H1 (cell line): ENCODE data around the gene PHLPP1. TPM values are rescaled to one million over a fixed set of nuclear protein-coding genes. Genes with fewer than 3 reads are reported as not detected.

ENCODE experiments used
- CREB1 ChIP-seq: IDR thresholded peaks from 2 replicates; pipeline ENCODE4 v1.6.1; 2012; ENCODE audit warnings: inconsistent platforms
- HDAC2 ChIP-seq, 2 experiments: fragments of 300-600 bp in 1 of 2; sonication (generic) in 1 of 2; IDR thresholded peaks; 2 replicates each; pipeline ENCODE4 v1.6.1; 2011 to 2012; ENCODE audit warnings: low read depth in 2 of 2, low read length in 2 of 2, mild to moderate bottlenecking in 2 of 2, moderate library complexity in 2 of 2, borderline replicate concordance in 1 of 2, inconsistent platforms in 1 of 2
- JUND ChIP-seq: IDR thresholded peaks from 2 replicates; pipeline ENCODE4 v1.6.1; 2011; ENCODE audit warnings: mild to moderate bottlenecking, improper control_type of control experiment, low read length
- KDM4A ChIP-seq: IDR thresholded peaks from one replicate; pipeline ENCODE4 v1.7.1; 2012; ENCODE audit warnings: low read depth, mild to moderate bottlenecking, moderate library complexity, low read length, inconsistent platforms; ENCODE audit not compliant: severe bottlenecking
- SIRT6 ChIP-seq: IDR thresholded peaks from one replicate; pipeline ENCODE4 v1.7.1; 2012; ENCODE audit warnings: low read length, inconsistent platforms
- SIX5 ChIP-seq: IDR thresholded peaks from 2 replicates; pipeline ENCODE4 v1.6.1; 2011; ENCODE audit warnings: mild to moderate bottlenecking, low read depth, low read length
- TAF7 ChIP-seq: optimal IDR thresholded peaks from 2 replicates; pipeline ENCODE3; 2011; ENCODE audit warnings: low read depth, mild to moderate bottlenecking, inconsistent platforms, low read length, moderate library complexity, borderline replicate concordance
- polyA plus RNA-seq, 7 experiments: library from polyadenylated mRNA; depleted of rRNA in 3 of 7; stranded (reverse) in 5 of 7; unstranded in 2 of 7; fragments of >200 nt in 5 of 7; fragments of 200-250 nt in 2 of 7; gene quantifications; 1 replicate in 5 of 7; 2 replicates in 1 of 7; 4 replicates in 1 of 7; pipeline versions ENCODE4 v1.2.1 to v1.2.3, GENCODE V29; 2011 to 2013; ENCODE audit warnings: missing spikeins in 2 of 7, mixed read lengths in 2 of 7
- total RNA-seq: library from RNA; stranded (reverse); fragmentation: NEBNext Ultra II Directional; extraction: Animal tissue kit (Norgen Biotek cat#: 25700); gene quantifications from 2 replicates; pipeline ENCODE4 v1.2.1, GENCODE V29; 2021
- TF ChIP-seq, protein P1 (sequence below): IDR thresholded peaks from 2 replicates; pipeline ENCODE4 v1.6.1; 2012; ENCODE audit warnings: low read length, inconsistent platforms

The PHLPP1 gene
- total and polyA plus RNA-seq, 2 of the 8 experiments (the other 6 are each of a cell fraction or from before 2014, with no cell fraction given) = 28.0 to 66.3 TPM

DNA sequence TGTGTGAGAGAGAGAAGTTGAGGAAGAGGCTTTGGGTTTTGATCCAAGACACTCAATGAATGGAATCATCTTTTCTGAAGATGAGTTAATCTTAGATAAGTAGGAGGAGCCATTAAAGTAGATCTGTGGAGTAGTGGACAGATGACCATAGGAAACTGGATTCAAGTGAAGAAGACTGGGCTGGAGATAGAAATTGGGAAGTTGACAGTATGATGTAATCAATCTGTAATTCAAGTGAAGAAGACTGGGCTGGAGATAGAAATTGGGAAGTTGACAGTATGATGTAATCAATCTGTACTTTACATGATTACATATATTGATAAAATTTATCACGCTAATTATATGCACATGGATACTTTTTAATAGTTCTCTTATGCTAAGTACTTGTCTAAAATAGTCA is 92.8 kb downstream of the PHLPP1 start (continued):
- TF ChIP-seq, protein P1, sequence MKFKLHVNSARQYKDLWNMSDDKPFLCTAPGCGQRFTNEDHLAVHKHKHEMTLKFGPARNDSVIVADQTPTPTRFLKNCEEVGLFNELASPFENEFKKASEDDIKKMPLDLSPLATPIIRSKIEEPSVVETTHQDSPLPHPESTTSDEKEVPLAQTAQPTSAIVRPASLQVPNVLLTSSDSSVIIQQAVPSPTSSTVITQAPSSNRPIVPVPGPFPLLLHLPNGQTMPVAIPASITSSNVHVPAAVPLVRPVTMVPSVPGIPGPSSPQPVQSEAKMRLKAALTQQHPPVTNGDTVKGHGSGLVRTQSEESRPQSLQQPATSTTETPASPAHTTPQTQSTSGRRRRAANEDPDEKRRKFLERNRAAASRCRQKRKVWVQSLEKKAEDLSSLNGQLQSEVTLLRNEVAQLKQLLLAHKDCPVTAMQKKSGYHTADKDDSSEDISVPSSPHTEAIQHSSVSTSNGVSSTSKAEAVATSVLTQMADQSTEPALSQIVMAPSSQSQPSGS = no peak
- TF ChIP-seq TAF7 = no peak
- TF ChIP-seq SIRT6 = no peak
- TF ChIP-seq HDAC2 (IDR thresholded peaks at IDR 0.05; ENCODE audit: borderline replicate concordance in 1 of 2, low read depth in 2 of 2, low read length in 2 of 2) = no peak
- no peak for TF ChIP-seq JUND
- TF ChIP-seq CREB1 = no peak
- no peak for TF ChIP-seq KDM4A
- TF ChIP-seq SIX5 = no peak
